Activated CD4-positive, alpha-beta T cell treated with anti-CD3 and anti-CD28 coated beads, Interleukin-2, amount 50 U/mL, for 4 hours (primary cell): ENCODE results near the gene PRSS50.

ENCODE experiments used
- DNase-seq, 2 experiments: peaks; one replicate each; pipeline ENCODE4 v3.0.0-alpha.2; 2020

Gene PRSS50

GRCh38 chr3:46725621-46726314 lies 8.1 kb upstream of the PRSS50 start:
- DNase-seq, result no peak

GRCh38 chr3:46724424-46724823 lies 6.8 kb upstream of the PRSS50 start:
- DNase-seq, result no peak

DNA sequence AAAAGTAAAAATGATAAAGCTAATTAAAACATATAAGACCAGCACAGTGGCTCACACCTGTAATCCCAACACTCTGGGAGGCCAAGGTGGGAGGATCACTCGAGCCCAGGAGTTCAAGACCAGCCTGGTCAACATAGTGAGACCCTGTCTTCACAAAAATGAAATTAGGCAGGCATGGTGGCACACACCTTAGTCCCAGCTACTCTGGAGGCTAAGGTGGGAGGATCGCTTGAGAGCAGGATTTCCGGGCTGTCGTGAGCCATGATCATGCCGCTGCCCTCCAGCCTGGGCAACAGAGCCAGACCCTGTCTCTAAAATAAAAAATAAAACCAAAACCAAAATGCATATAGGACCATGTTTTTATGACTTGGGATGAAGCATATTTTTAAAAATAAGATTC lies 4.8 kb upstream of the PRSS50 start:
- DNase-seq, result no peak

GRCh38 chr3:46721009-46721408 lies 3.3 kb upstream of the PRSS50 start:
- no peak for DNase-seq

DNA sequence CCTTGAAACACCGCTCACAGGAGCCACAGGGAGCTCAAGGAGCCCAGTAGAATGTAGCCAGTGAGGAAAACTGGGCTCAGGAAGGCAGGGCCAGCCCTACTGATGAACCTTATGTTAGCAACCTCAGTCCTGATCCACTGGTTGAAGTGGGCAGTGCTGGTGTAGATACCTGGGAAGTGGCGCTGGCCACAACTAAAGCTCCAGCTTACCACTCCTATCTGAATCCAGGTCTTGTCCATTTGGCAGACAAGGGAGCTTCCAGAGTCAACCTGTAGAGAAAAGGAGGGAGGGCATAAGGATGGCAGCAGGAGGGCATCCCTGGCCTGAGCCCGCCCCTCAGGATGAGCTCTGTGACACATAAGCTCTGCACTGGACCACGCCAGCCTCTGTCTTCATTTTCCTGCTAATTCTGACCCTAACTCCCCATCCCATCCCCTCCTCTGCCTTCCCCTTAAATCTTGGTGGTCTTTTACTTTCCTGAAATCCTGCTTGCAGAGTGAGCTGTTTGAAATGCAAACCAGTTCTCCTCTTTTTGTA lies 2.1 kb upstream of the PRSS50 start:
- no peak for DNase-seq

- DNase-seq, result no peak
These were observed 1.4 kb upstream of the PRSS50 start for GRCh38 chr3:46719044-46719565.

DNA sequence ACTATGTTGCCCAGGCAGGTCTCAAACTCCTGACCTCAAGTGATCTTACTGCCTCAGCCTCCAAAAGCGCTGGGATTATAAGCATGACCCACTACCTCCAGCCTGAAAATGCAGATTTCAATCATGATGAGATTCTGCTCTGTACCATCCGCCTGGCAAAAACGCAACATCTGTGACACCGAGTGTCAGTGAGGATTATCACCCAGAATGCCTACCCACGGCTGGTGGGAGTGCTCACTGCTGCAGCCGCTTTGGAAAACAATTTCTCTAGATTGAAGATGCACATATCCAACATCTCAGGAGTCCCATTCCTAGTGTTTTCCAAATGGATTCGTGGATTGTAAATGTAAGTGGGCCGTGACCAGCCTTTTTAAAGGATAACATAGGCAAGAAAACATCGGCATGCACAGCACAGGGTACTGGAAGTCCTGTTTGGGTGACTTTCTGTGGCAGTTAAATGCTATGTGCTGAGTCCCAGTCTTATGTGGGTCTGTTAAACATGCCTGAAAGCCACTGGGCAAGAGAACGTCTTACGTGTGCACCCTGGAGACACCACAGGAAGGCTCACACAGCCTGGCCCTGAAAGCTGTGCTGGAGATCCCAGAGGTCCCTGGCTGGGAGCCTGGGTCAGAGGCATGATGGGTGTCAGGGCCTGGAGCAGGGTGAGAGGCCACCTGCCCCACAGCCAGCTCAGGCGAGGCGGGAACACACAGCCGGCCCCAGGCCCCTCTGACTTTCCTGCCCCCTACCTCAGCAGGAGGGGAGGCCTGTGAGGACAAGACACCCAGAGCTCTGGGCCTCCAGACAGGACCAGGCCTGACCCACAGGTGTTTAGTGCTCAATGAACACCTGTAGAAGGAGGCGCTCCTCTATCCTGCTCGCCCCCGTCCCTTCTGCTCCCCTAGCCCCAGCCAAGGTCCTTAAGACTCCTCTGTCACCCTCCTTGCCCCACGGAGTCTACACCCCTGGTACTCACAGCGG lies 918 bp downstream of the PRSS50 start:
- DNase-seq, result no peak

DNA sequence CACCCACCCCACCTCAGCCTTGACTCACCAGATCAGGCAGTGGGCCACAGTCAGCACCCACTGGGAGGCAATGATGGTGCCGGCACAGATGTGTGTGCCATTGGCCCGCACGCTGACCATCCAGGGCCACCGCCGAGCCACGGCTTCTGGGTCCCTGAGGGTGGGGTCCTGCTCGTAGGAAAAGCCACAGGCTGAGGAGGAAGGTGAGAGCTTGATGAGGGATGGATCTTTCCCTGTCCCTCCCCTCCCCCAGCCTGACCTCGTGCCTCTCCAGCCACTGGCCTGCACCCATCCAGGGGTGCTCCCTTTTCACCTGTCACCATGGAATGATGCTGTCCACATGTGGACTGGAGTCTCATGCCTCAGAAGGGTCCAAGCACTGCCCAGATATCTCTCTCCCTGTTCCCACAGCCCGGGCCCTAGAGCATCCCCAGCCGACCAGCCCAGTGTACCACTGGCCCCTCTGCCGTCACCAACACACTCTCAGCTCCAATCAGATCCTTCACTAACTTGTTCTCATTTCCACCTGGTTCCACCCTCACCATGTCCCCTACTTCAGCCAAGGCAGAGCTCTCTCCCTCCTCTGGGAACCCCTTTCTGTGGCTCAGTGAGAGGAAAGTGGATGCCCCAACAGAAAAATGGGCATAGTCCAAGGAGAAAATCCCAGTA lies 2.0 kb downstream of the PRSS50 start:
- no peak for DNase-seq

- no peak for DNase-seq
These were observed 2.8 kb downstream of the PRSS50 start for GRCh38 chr3:46714728-46715506.

DNA sequence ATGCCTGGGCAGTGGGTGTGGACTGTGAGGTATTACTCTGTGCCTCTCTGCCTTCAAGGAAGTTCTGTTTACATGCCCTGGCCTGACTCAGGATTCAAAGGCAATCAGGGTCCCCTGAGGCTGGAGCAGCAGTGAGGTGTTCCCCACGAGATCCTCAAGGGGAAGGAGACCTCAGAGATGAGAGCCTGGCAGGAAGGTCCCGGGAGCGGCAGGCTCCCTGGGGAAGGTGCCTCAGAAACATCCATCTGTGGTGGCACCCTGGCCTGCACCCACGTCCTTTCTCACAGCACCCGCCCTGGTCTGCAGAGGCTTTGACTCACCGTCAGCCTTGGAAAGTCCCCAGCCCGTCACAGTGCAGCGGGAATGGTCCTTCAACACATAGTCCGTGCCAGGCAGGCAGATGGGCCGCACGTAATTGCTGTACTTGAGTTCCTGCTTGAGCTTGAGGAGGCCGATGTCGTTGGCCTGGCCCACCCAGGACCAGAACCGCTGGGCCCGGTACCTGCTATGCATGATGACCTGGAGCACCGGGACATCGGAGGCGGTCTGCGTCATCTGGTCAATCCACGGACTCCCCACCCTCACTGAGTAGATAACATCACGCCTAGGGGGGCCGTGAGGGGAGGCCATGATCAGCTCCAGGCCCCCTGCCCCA lies 3.6 kb downstream of the PRSS50 start:
- no peak for DNase-seq

GRCh38 chr3:46713050-46713897 lies 4.4 kb downstream of the PRSS50 start:
- DNase-seq, result no peak

DNA sequence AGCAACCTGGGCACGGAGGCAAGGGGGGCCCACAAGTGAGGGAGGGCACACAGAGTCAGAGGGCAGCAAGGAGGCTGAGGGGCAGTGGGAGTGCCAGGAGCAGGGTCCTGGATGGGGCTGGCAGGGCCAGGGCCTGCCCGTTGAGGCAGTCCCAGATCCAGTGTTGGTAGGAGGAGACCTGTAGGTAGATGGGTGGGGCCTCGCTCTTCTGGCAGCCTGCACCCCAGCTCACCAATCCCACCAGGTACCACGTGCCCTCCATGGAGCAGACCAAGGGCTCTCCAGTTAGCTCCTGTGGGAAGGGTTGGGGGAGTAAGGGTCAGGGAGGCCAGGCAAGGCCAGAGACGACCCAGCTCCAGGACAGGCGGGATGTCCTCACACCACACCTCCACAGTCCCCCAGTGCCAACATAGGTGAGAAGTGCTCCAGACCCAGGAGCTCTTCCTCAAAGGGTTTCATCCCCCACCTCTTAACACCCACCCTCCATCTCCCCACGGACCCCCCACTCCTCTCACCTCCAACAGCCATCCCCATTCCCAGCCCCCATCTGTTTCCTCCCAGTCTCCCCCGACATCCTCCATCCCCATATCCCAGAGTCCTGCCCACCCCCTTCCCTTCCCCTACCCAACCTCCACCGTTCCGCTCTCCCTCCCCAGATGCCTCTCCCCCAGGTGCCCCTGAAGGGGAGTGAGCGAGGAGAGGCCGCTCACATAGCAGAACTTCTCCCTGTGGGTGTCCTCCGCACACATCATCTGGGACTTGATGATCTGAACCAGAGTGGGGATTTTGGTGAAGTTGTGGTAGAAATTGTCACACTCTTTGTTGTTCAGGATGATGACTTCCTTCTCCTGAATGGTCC lies 5.2 kb downstream of the PRSS50 start:
- DNase-seq, result no peak

DNA sequence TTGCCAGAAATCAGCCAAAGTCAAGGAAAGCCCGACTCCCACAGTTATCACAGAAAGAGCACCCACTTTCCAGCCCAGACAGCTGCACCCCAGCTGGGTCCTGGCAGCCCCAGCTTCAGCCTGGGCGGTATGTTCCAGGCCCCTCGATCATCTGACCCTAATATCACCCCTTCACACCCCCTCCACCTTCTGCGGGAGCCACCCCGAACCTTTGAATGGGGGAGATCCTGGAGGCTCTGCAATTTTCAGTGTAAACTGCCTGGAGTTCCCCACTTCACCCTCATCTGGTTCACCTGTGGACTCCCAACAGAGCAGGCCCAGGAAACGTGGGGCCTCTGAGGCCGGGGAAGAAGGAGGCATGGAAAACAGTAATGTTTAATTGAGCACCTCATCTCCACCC lies 5.9 kb downstream of the PRSS50 start:
- DNase-seq, result no peak

- DNase-seq, result no peak
These were observed 6.4 kb downstream of the PRSS50 start for GRCh38 chr3:46711305-46711704.

DNA sequence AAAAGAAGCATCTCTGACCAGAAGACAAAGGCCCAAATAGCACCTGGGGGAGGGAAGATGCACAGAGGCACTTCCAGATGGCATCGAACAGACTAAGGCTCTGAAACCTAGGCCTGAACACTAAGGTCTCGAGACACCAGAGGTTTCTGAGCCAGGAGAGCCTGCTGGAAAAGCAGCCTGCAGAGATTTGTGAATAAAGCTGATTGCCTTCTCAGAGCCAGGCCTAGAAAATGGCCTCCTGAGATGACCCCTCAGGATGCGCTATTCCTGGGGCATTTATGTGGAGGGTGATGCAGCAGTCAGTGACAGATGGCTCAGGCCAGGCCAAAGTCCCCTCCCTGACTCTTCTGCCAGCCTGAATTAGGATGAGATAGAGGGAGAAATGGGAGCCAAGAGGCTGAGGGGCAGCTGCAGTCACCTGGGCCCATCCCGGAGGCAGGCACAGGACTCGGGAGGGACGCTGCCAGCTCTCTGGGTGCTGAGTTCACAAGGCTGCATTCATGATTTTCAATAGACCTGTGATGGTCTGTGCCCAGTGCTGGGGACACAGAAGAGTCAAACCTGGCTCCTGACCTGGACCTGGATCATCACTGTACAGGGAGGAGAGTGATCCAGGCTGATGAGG lies 6.9 kb downstream of the PRSS50 start:
- no peak for DNase-seq

- DNase-seq, result no peak
These were observed 7.4 kb downstream of the PRSS50 start for GRCh38 chr3:46710229-46710628.

GRCh38 chr3:46709721-46710120 lies 7.9 kb downstream of the PRSS50 start:
- DNase-seq, result no peak

- no peak for DNase-seq
These were observed 8.5 kb downstream of the PRSS50 start for GRCh38 chr3:46709157-46709654.
